Glomerular endothelial cell (primary cell): Measurements from ENCODE around the gene DSTN. TPM values are rescaled to one million over a fixed set of nuclear protein-coding genes. Genes with fewer than 3 reads are reported as not detected.
"Not testable (repeated sequence)": the region's sequence is repeated elsewhere in the genome, so short reads cannot be mapped to it uniquely, and the experiment has no call there.

Source experiments
- DNase-seq: peaks from one replicate; pipeline ENCODE4 v3.0.0-alpha.2; 2011; ENCODE audit warnings: low read depth, low spot score; ENCODE audit errors: extremely low read depth
- total RNA-seq: library from RNA; depleted of rRNA; stranded (reverse); fragments of >200 nt; gene quantifications from 2 replicates; pipeline ENCODE4 v1.2.3, GENCODE V29; 2015

The DSTN gene
- total RNA-seq, 1 donor from 2014 or later = 286 TPM

GRCh38 chr20:17647391-17648314 is 77.8 kb downstream of the DSTN start:
- DNase-seq = no peak

GRCh38 chr20:17648315-17648646 is 78.4 kb downstream of the DSTN start:
- DNase-seq = no peak

- no peak for DNase-seq
Observed at GRCh38 chr20:17648791-17649730, 79.2 kb downstream of the DSTN start.

GRCh38 chr20:17650301-17651128 is 80.6 kb downstream of the DSTN start:
- DNase-seq = no peak

- DNase-seq = no peak
Observed at GRCh38 chr20:17651129-17651759, 81.4 kb downstream of the DSTN start.

GRCh38 chr20:17651760-17652388 is 82.0 kb downstream of the DSTN start:
- DNase-seq = no peak

- no peak for DNase-seq
Observed at GRCh38 chr20:17652411-17652810, 82.5 kb downstream of the DSTN start.

- no peak for DNase-seq
Observed at GRCh38 chr20:17653835-17654648, 84.2 kb downstream of the DSTN start.

- peak; percentile 37 for DNase-seq
Observed at GRCh38 chr20:17654649-17655285, 84.9 kb downstream of the DSTN start.

GRCh38 chr20:17655286-17655651 is 85.4 kb downstream of the DSTN start:
- no peak for DNase-seq

GRCh38 chr20:17655865-17656479 is 86.1 kb downstream of the DSTN start:
- no peak for DNase-seq

- DNase-seq = no peak
Observed at GRCh38 chr20:17657079-17657825, 87.4 kb downstream of the DSTN start.

- no peak for DNase-seq
Observed at GRCh38 chr20:17657898-17658647, 88.2 kb downstream of the DSTN start.

- DNase-seq = no peak
Observed at GRCh38 chr20:17658648-17658993, 88.7 kb downstream of the DSTN start.

- not testable (repeated sequence) for DNase-seq
Observed at GRCh38 chr20:17659344-17659743, 89.5 kb downstream of the DSTN start.
